WTC11 (cell line): ENCODE measurements around the gene TATDN2. TPM values are rescaled to one million over a fixed set of nuclear protein-coding genes. Genes with fewer than 3 reads are reported as not detected.

ENCODE experiments used
- ATAC-seq: fragments of 200-7000 bp; cut with Tn5 transposase; 2 replicates; pipeline ENCODE4 v1.10.0; 2021; ENCODE audit warnings: mild to moderate bottlenecking, moderate library complexity
- CTCF ChIA-PET: fragments of 300-600 bp; sonication (Branson Sonifier 250); formaldehyde crosslinking; loops from one replicate; lab custom pipeline; 2021; ENCODE audit warnings: antibody characterized with exemption; lab: Charles Lee
- POLR2A ChIA-PET: fragments of 350-600 bp; sonication (Branson Sonifier 250); formaldehyde crosslinking; loops from one replicate; lab custom pipeline; 2021; ENCODE audit warnings: antibody characterized with exemption; lab: Charles Lee
- DNase-seq: peaks from one replicate; pipeline ENCODE4 v3.0.0; 2021; ENCODE audit warnings: low spot score
- H3K27ac Mint-ChIP-seq: 2 replicates; pipeline ENCODE4 v1.8.0; 2021; ENCODE audit warnings: mixed read lengths
- H3K27me3 Mint-ChIP-seq: 2 replicates; pipeline ENCODE4 v1.8.0; 2021; ENCODE audit warnings: low read depth, mild to moderate bottlenecking, moderate library complexity, mixed read lengths
- H3K36me3 Mint-ChIP-seq: 2 replicates; pipeline ENCODE4 v1.8.0; 2021; ENCODE audit warnings: mixed read lengths
- H3K4me1 Mint-ChIP-seq: 2 replicates; pipeline ENCODE4 v1.8.0; 2022; ENCODE audit warnings: mixed read lengths
- H3K4me3 Mint-ChIP-seq: 2 replicates; pipeline ENCODE4 v1.8.0; 2021; ENCODE audit warnings: mild to moderate bottlenecking, moderate library complexity, mixed read lengths
- H3K9me3 Mint-ChIP-seq: 2 replicates; pipeline ENCODE4 v1.8.0; 2021; ENCODE audit warnings: mixed read lengths
- AR ChIP-seq: fragments of 250-450 bp; sonication (Bioruptor Pico); IDR thresholded peaks from 2 replicates; pipeline ENCODE4 v1.9.0; 2021; ENCODE audit warnings: mild to moderate bottlenecking
- CREM ChIP-seq: sonication (generic); formaldehyde crosslinking; IDR thresholded peaks from 2 replicates; pipeline ENCODE4 v1.8.1; 2022; ENCODE audit warnings: mild to moderate bottlenecking, missing genetic modification reagents, moderate library complexity
- ELF4 ChIP-seq: sonication (generic); formaldehyde crosslinking; IDR thresholded peaks from 2 replicates; pipeline ENCODE4 v1.8.1; 2022; ENCODE audit warnings: low read depth, mild to moderate bottlenecking, moderate library complexity, missing genetic modification reagents
- ESRRA ChIP-seq: sonication (generic); formaldehyde crosslinking; IDR thresholded peaks from 2 replicates; pipeline ENCODE4 v1.8.1; 2022; ENCODE audit warnings: mild to moderate bottlenecking, missing genetic modification reagents, borderline replicate concordance
- ETV6 ChIP-seq: sonication (generic); formaldehyde crosslinking; IDR thresholded peaks from 2 replicates; pipeline ENCODE4 v1.8.1; 2022; ENCODE audit warnings: mild to moderate bottlenecking, missing genetic modification reagents
- FOXP4 ChIP-seq: sonication (generic); formaldehyde crosslinking; IDR thresholded peaks from 2 replicates; pipeline ENCODE4 v1.8.0; 2022; ENCODE audit warnings: mild to moderate bottlenecking, missing genetic modification reagents
- HMGXB4 ChIP-seq: sonication (generic); formaldehyde crosslinking; IDR thresholded peaks from 2 replicates; pipeline ENCODE4 v1.8.1; 2023; ENCODE audit warnings: mild to moderate bottlenecking, moderate library complexity, missing genetic modification reagents
- IRF2 ChIP-seq: sonication (generic); formaldehyde crosslinking; IDR thresholded peaks from 2 replicates; pipeline ENCODE4 v1.8.0; 2022; ENCODE audit warnings: low read depth, missing genetic modification reagents, borderline replicate concordance
- JAZF1 ChIP-seq: fragments of 250-450 bp; sonication (Bioruptor Pico); IDR thresholded peaks from 2 replicates; pipeline ENCODE4 v1.9.0; 2021; ENCODE audit warnings: moderate library complexity, mild to moderate bottlenecking, inconsistent platforms
- NFE2L1 ChIP-seq: sonication (generic); formaldehyde crosslinking; IDR thresholded peaks from 2 replicates; pipeline ENCODE4 v1.8.1; 2023; ENCODE audit warnings: missing genetic modification reagents
- PRRX2 ChIP-seq: fragments of 250-450 bp; sonication (Bioruptor Pico); IDR thresholded peaks from 2 replicates; pipeline ENCODE4 v1.8.0; 2021; ENCODE audit warnings: mild to moderate bottlenecking
- TEAD1 ChIP-seq: sonication (generic); formaldehyde crosslinking; IDR thresholded peaks from 2 replicates; pipeline ENCODE4 v1.8.0; 2022; ENCODE audit warnings: mild to moderate bottlenecking, missing genetic modification reagents
- ZBTB43 ChIP-seq: sonication (generic); formaldehyde crosslinking; IDR thresholded peaks from 2 replicates; pipeline ENCODE4 v1.8.1; 2023; ENCODE audit warnings: mild to moderate bottlenecking, missing genetic modification reagents
- ZMAT4 ChIP-seq: fragments of 250-450 bp; sonication (Bioruptor Pico); IDR thresholded peaks from 2 replicates; pipeline ENCODE4 v1.9.0; 2021; ENCODE audit warnings: mild to moderate bottlenecking
- ZNF121 ChIP-seq: sonication (generic); formaldehyde crosslinking; IDR thresholded peaks from 2 replicates; pipeline ENCODE4 v1.8.0; 2023; ENCODE audit warnings: missing genetic modification reagents
- ZNF219 ChIP-seq: sonication (generic); formaldehyde crosslinking; IDR thresholded peaks from 2 replicates; pipeline ENCODE4 v1.8.0; 2023; ENCODE audit warnings: missing genetic modification reagents, mild to moderate bottlenecking, borderline replicate concordance
- ZNF232 ChIP-seq: sonication (generic); formaldehyde crosslinking; IDR thresholded peaks from 2 replicates; pipeline ENCODE4 v1.8.0; 2022; ENCODE audit warnings: mild to moderate bottlenecking, missing genetic modification reagents
- ZNF281 ChIP-seq: sonication (generic); formaldehyde crosslinking; IDR thresholded peaks from 2 replicates; pipeline ENCODE4 v1.8.0; 2023; ENCODE audit warnings: mild to moderate bottlenecking, missing genetic modification reagents
- ZNF317 ChIP-seq: sonication (generic); formaldehyde crosslinking; IDR thresholded peaks from 2 replicates; pipeline ENCODE4 v1.8.1; 2023; ENCODE audit warnings: low read depth, mild to moderate bottlenecking, moderate library complexity, missing genetic modification reagents, borderline replicate concordance
- ZNF423 ChIP-seq: fragments of 250-450 bp; sonication (Bioruptor Pico); IDR thresholded peaks from 2 replicates; pipeline ENCODE4 v2.1.2; 2022; ENCODE audit warnings: mild to moderate bottlenecking, moderate library complexity
- total RNA-seq: library from RNA; stranded (reverse); gene quantifications from 3 replicates; pipeline ENCODE4 v1.2.3, GENCODE V29; 2021
- TF ChIP-seq, protein P1 (sequence below): fragments of 250-450 bp; sonication (Bioruptor Pico); IDR thresholded peaks from 2 replicates; pipeline ENCODE4 v1.8.0; 2021; ENCODE audit warnings: mild to moderate bottlenecking
- TF ChIP-seq, protein P2 (sequence below): sonication (generic); formaldehyde crosslinking; IDR thresholded peaks from 2 replicates; pipeline ENCODE4 v1.8.1; 2022; ENCODE audit warnings: missing genetic modification reagents, borderline replicate concordance

The TATDN2 gene
- total RNA-seq, 1 experiment from 2014 or later, result 31.7 TPM

DNA sequence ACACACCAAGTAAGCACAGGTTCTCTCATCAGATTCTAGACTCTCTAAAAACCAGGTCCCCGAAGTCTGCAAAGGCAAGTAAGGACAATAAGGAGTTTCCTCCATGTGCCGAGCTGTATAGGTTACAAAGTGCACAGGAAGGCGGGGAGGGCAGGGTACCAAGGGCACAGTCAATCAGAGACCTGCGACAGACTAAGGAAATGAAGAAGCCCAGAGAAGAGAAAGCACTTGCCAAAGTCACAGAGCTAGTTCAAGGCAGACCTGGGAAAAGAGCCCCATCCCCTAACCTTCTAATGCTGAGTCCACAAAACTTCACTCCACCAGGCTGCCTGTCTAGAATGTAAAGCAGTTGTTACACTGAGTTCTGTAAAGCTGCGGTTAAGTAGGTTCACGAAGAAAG, 71.0 kb downstream of the TATDN2 start (continued):
- TF ChIP-seq FOXP4 (no peak), TEAD1 (no peak)

GRCh38 chr3:10319804-10320203, 71.5 kb downstream of the TATDN2 start:
- no peaks in the 10 kb centered on the region for H3K9me3 Mint-ChIP-seq
- peak overlapping the region; percentile 97 for H3K4me3 Mint-ChIP-seq
- POLR2A ChIA-PET, result no interaction called here
- H3K27me3 Mint-ChIP-seq, result no peaks in the 10 kb centered on the region
- peaks cover 10% of the 10 kb centered on the region for H3K4me1 Mint-ChIP-seq
- TF ChIP-seq, protein P1, sequence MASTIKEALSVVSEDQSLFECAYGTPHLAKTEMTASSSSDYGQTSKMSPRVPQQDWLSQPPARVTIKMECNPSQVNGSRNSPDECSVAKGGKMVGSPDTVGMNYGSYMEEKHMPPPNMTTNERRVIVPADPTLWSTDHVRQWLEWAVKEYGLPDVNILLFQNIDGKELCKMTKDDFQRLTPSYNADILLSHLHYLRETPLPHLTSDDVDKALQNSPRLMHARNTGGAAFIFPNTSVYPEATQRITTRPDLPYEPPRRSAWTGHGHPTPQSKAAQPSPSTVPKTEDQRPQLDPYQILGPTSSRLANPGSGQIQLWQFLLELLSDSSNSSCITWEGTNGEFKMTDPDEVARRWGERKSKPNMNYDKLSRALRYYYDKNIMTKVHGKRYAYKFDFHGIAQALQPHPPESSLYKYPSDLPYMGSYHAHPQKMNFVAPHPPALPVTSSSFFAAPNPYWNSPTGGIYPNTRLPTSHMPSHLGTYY (CRISPR knock-in tag), result no peak
- TF ChIP-seq ZBTB43, result no peak
- TF ChIP-seq HMGXB4 (CRISPR knock-in tag), result no peak
- TF ChIP-seq NFE2L1 (CRISPR knock-in tag), result no peak
- TF ChIP-seq ZNF423 (CRISPR knock-in tag), result no peak
- TF ChIP-seq PRRX2 (CRISPR knock-in tag), result no peak
- TF ChIP-seq ZNF281 (CRISPR knock-in tag), result no peak
- no peak for TF ChIP-seq CREM
- TF ChIP-seq JAZF1 (CRISPR knock-in tag), result no peak
- no peak for TF ChIP-seq IRF2 (CRISPR knock-in tag)
- no peak for TF ChIP-seq AR (CRISPR knock-in tag)
- no peak for TF ChIP-seq ETV6 (CRISPR knock-in tag)
- no peak for TF ChIP-seq ELF4 (CRISPR knock-in tag)
- TF ChIP-seq, protein P2, sequence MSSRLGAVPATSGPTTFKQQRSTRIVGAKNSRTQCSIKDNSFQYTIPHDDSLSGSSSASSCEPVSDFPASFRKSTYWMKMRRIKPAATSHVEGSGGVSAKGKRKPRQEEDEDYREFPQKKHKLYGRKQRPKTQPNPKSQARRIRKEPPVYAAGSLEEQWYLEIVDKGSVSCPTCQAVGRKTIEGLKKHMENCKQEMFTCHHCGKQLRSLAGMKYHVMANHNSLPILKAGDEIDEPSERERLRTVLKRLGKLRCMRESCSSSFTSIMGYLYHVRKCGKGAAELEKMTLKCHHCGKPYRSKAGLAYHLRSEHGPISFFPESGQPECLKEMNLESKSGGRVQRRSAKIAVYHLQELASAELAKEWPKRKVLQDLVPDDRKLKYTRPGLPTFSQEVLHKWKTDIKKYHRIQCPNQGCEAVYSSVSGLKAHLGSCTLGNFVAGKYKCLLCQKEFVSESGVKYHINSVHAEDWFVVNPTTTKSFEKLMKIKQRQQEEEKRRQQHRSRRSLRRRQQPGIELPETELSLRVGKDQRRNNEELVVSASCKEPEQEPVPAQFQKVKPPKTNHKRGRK (CRISPR knock-in tag), result no peak
- no peak for TF ChIP-seq ZNF219 (CRISPR knock-in tag)
- TF ChIP-seq ESRRA (CRISPR knock-in tag), result no peak
- no peak for TF ChIP-seq ZNF232 (CRISPR knock-in tag)
- no peak for TF ChIP-seq ZMAT4 (CRISPR knock-in tag)
- no peak for TF ChIP-seq ZNF121 (CRISPR knock-in tag)
- no peak for TF ChIP-seq ZNF317 (CRISPR knock-in tag)
- DNase-seq, result no peak
- no peak for ATAC-seq
- peak overlapping the region; percentile 97; the same call in 1 of the 2 replicates for H3K27ac Mint-ChIP-seq
- peaks cover 36% of the 10 kb centered on the region for H3K36me3 Mint-ChIP-seq
- CTCF ChIA-PET, result no interaction called here
